IMR-90 (cell line): ENCODE measurements around the gene VASN. TPM values are rescaled to one million over a fixed set of nuclear protein-coding genes. Genes with fewer than 3 reads are reported as not detected.

Experiments
- ATAC-seq: fragments of 200-7000 bp; cut with Tn5 transposase; 2 replicates; pipeline ENCODE4 v1.9.1; 2020; ENCODE audit warnings: low read depth, mild to moderate bottlenecking, moderate library complexity
- BruUV-seq: library from RNA; stranded (reverse); fragments of 400-500 nt; replicated peaks from 2 replicates; lab custom pipeline; 2021; lab: Mats Ljungman, UMichigan
- CTCF ChIA-PET: fragments of 300-600 bp; formaldehyde crosslinking; extraction: SDS; loops from one replicate; lab custom pipeline; 2021; ENCODE audit warnings: antibody characterized with exemption; lab: Yijun Ruan, JAX
- POLR2A ChIA-PET: fragments of 300-600 bp; sonication (Branson Sonifier 250); formaldehyde crosslinking; loops from one replicate; lab custom pipeline; 2022; ENCODE audit warnings: antibody characterized with exemption; ENCODE audit not compliant: unreplicated experiment; lab: Charles Lee
- DNase-seq: peaks from one replicate; pipeline ENCODE4 v3.0.0; 2013
- H2AFZ ChIP-seq: replicated peaks from 2 replicates; pipeline ENCODE3; 2013; ENCODE audit warnings: low read length, mild to moderate bottlenecking; ENCODE audit not compliant: poor library complexity
- H2AK5ac ChIP-seq: 2 replicates; pipeline ENCODE4 v1.6.1; 2013; ENCODE audit warnings: low read depth, low read length, inconsistent platforms
- H2AK9ac ChIP-seq: replicated peaks from 2 replicates; pipeline ENCODE3; 2013; ENCODE audit warnings: mild to moderate bottlenecking, low read depth, low read length, moderate library complexity; ENCODE audit not compliant: poor library complexity
- H2BK120ac ChIP-seq: 2 replicates; pipeline ENCODE4 v1.6.1; 2013; ENCODE audit warnings: low read depth, low read length, inconsistent platforms
- H2BK15ac ChIP-seq: 3 replicates; pipeline ENCODE4 v1.6.1; 2013; ENCODE audit warnings: low read depth, low read length, inconsistent platforms
- H2BK20ac ChIP-seq: 2 replicates; pipeline ENCODE4 v1.6.1; 2013; ENCODE audit warnings: low read depth, mild to moderate bottlenecking, inconsistent platforms, low read length, moderate library complexity
- H2BK5ac ChIP-seq: 2 replicates; pipeline ENCODE4 v1.6.1; 2013; ENCODE audit warnings: mild to moderate bottlenecking, low read depth, low read length, inconsistent platforms; ENCODE audit not compliant: poor library complexity, severe bottlenecking
- H3K14ac ChIP-seq: replicated peaks from 2 replicates; pipeline ENCODE4 v1.6.1; 2013; ENCODE audit warnings: low read depth, low read length, inconsistent platforms
- H3K18ac ChIP-seq: 2 replicates; pipeline ENCODE4 v1.6.1; 2013; ENCODE audit warnings: low read depth, low read length, control low read depth
- H3K23ac ChIP-seq: 2 replicates; pipeline ENCODE4 v1.6.1; 2013; ENCODE audit warnings: low read depth, low read length, inconsistent platforms
- H3K27ac ChIP-seq: 2 replicates; pipeline ENCODE4 v1.5.1; 2013; ENCODE audit warnings: mild to moderate bottlenecking, control low read depth, low read length; ENCODE audit not compliant: insufficient read depth
- H3K27me3 ChIP-seq: 2 replicates; pipeline ENCODE4 v1.6.1; 2013; ENCODE audit warnings: low read length; ENCODE audit not compliant: control insufficient read depth, insufficient read depth
- H3K36me3 ChIP-seq: 2 replicates; pipeline ENCODE4 v1.6.1; 2013; ENCODE audit warnings: low read length, mixed read lengths; ENCODE audit not compliant: control insufficient read depth, insufficient read depth
- H3K4ac ChIP-seq: 2 replicates; pipeline ENCODE4 v1.6.1; 2013; ENCODE audit warnings: low read depth, low read length, inconsistent platforms
- H3K4me1 ChIP-seq: 2 replicates; pipeline ENCODE4 v1.6.1; 2013; ENCODE audit warnings: low read length, mixed read lengths; ENCODE audit not compliant: control insufficient read depth, insufficient read depth
- H3K4me2 ChIP-seq: 2 replicates; pipeline ENCODE4 v1.6.1; 2013; ENCODE audit warnings: low read depth, mild to moderate bottlenecking, control low read depth, low read length, moderate library complexity
- H3K4me3 ChIP-seq: 2 replicates; pipeline ENCODE4 v1.5.1; 2013; ENCODE audit warnings: low read depth, mild to moderate bottlenecking, control low read depth, low read length, moderate library complexity; ENCODE audit not compliant: insufficient read depth
- H3K56ac ChIP-seq: 2 replicates; pipeline ENCODE4 v1.6.1; 2013; ENCODE audit warnings: low read length, inconsistent platforms; ENCODE audit not compliant: insufficient read depth; ENCODE audit errors: extremely low read depth
- H3K79me1 ChIP-seq, 2 experiments: 2 replicates each; pipeline ENCODE4 v1.6.1; 2013; ENCODE audit warnings: low read length in 2 of 2, inconsistent platforms in 1 of 2, low read depth in 1 of 2
- H3K9ac ChIP-seq: 2 replicates; pipeline ENCODE4 v1.6.1; 2013; ENCODE audit warnings: low read depth, low read length, control low read depth
- H3K9me1 ChIP-seq: 2 replicates; pipeline ENCODE4 v1.6.1; 2013; ENCODE audit warnings: low read length, inconsistent platforms; ENCODE audit not compliant: insufficient read depth
- H3K9me3 ChIP-seq: 2 replicates; pipeline ENCODE4 v1.6.1; 2013; ENCODE audit warnings: low read length; ENCODE audit not compliant: control insufficient read depth, insufficient read depth
- H4K20me1 ChIP-seq: 2 replicates; pipeline ENCODE4 v1.6.1; 2013; ENCODE audit warnings: low read length, inconsistent platforms; ENCODE audit not compliant: insufficient read depth
- H4K5ac ChIP-seq: 2 replicates; pipeline ENCODE4 v1.6.1; 2013; ENCODE audit warnings: mild to moderate bottlenecking, low read depth, low read length, control low read depth
- H4K8ac ChIP-seq, 2 experiments: 2 replicates each; pipeline ENCODE4 v1.6.1; 2013; ENCODE audit warnings: low read depth in 2 of 2, low read length in 2 of 2, control low read depth in 1 of 2, inconsistent platforms in 1 of 2
- H4K91ac ChIP-seq: 2 replicates; pipeline ENCODE4 v1.6.1; 2013; ENCODE audit warnings: low read depth, low read length, inconsistent platforms; ENCODE audit not compliant: insufficient read depth
- BHLHE40 ChIP-seq: fragments of 150-350 bp; IDR thresholded peaks from 2 replicates; pipeline ENCODE4 v1.6.1; 2016; ENCODE audit warnings: mild to moderate bottlenecking, low read depth, low read length
- FOS ChIP-seq: fragments of 150-350 bp; IDR thresholded peaks from 2 replicates; pipeline ENCODE4 v1.6.1; 2016; ENCODE audit warnings: low read depth, low read length
- MAZ ChIP-seq: IDR thresholded peaks from 2 replicates; pipeline ENCODE4 v1.6.1; 2012; ENCODE audit warnings: low read depth, mild to moderate bottlenecking, low read length, improper control_type of control experiment, moderate library complexity, borderline replicate concordance
- MXI1 ChIP-seq: IDR thresholded peaks from 2 replicates; pipeline ENCODE4 v1.6.1; 2012; ENCODE audit warnings: low read depth, mild to moderate bottlenecking, low read length, moderate library complexity, borderline replicate concordance
- NFE2L2 ChIP-seq: fragments of 150-350 bp; IDR thresholded peaks from 2 replicates; pipeline ENCODE4 v1.6.1; 2016; ENCODE audit warnings: low read depth, mild to moderate bottlenecking, low read length
- POLR2A ChIP-seq: IDR thresholded peaks from 2 replicates; pipeline ENCODE4 v1.6.1; 2012; ENCODE audit warnings: mild to moderate bottlenecking, low read depth, low read length
- RAD21 ChIP-seq: IDR thresholded peaks from 2 replicates; pipeline ENCODE4 v1.6.1; 2012; ENCODE audit warnings: low read length, improper control_type of control experiment
- RCOR1 ChIP-seq: IDR thresholded peaks from 2 replicates; pipeline ENCODE4 v1.6.1; 2012; ENCODE audit warnings: mild to moderate bottlenecking, low read length, improper control_type of control experiment; ENCODE audit not compliant: insufficient replicate concordance
- RFX5 ChIP-seq: IDR thresholded peaks from 2 replicates; pipeline ENCODE4 v1.8.0; 2012; ENCODE audit warnings: low read depth, mild to moderate bottlenecking, low read length, moderate library complexity
- SMC3 ChIP-seq: fragments of 150-350 bp; IDR thresholded peaks from 2 replicates; pipeline ENCODE4 v1.6.1; 2016; ENCODE audit warnings: low read depth, mild to moderate bottlenecking, antibody characterized with exemption, low read length, moderate library complexity
- WGBS, 2 experiments: methylation state at CpG; one replicate each; pipeline versions ENCODE4 v1.1.5 to v1.1.7; 2013; ENCODE audit warnings: missing lambda C conversion rate in 2 of 2; ENCODE audit not compliant: insufficient read length in 1 of 2; ENCODE audit errors: extremely low coverage in 2 of 2; 5-methylcytosine and 5-hydroxymethylcytosine counted together
- dilution Hi-C: fragments of 300-500 bp; cut with HindIII; formaldehyde crosslinking; loops from one replicate; pipeline ENCODE4 v1.14.3; 2018; ENCODE audit warnings: low sequenced_read_pairs; ENCODE audit not compliant: unreplicated experiment
- in situ Hi-C: fragments of 300-500 bp; cut with MboI; formaldehyde crosslinking; loops from 3 replicates; pipeline ENCODE4 v1.14.3; 2019; ENCODE audit warnings: low sequenced_read_pairs, inconsistent platforms, mixed read lengths
- intact Hi-C: fragments of 100-400 bp; cut with micrococcal nuclease; formaldehyde crosslinking; loops from 2 replicates; pipeline ENCODE4 v1.10.0; 2022
- polyA plus RNA-seq, 3 experiments: library from polyadenylated mRNA; depleted of rRNA; stranded (reverse); fragments of >200 nt; gene quantifications; 2 replicates each; pipeline ENCODE4 v1.2.3, GENCODE V29; 2012; ENCODE audit warnings: low replicate concordance in 1 of 3
- total RNA-seq: library from RNA; depleted of rRNA; stranded (reverse); fragments of >200 nt; gene quantifications from 2 replicates; pipeline ENCODE4 v1.2.3, GENCODE V29; 2012
- TF ChIP-seq, protein P1 (sequence below): conservative IDR thresholded peaks from 2 replicates; pipeline ENCODE4 v1.5.1; 2012; ENCODE audit warnings: mild to moderate bottlenecking, low read depth, low read length, improper control_type of control experiment
- TF ChIP-seq, protein P2 (sequence below): fragments of 150-350 bp; IDR thresholded peaks from 2 replicates; pipeline ENCODE4 v1.6.1; 2016; ENCODE audit warnings: low read depth, mild to moderate bottlenecking, low read length, moderate library complexity, borderline replicate concordance
- TF ChIP-seq, protein P3 (sequence below): fragments of 150-350 bp; IDR thresholded peaks from 2 replicates; pipeline ENCODE4 v1.6.1; 2017; ENCODE audit warnings: mild to moderate bottlenecking, antibody characterized with exemption, low read length, low read depth

The VASN gene
- total and polyA plus RNA-seq, 2 of the 4 experiments (the other 2 are of a cell fraction): 9.3 to 87.2 TPM

DNA sequence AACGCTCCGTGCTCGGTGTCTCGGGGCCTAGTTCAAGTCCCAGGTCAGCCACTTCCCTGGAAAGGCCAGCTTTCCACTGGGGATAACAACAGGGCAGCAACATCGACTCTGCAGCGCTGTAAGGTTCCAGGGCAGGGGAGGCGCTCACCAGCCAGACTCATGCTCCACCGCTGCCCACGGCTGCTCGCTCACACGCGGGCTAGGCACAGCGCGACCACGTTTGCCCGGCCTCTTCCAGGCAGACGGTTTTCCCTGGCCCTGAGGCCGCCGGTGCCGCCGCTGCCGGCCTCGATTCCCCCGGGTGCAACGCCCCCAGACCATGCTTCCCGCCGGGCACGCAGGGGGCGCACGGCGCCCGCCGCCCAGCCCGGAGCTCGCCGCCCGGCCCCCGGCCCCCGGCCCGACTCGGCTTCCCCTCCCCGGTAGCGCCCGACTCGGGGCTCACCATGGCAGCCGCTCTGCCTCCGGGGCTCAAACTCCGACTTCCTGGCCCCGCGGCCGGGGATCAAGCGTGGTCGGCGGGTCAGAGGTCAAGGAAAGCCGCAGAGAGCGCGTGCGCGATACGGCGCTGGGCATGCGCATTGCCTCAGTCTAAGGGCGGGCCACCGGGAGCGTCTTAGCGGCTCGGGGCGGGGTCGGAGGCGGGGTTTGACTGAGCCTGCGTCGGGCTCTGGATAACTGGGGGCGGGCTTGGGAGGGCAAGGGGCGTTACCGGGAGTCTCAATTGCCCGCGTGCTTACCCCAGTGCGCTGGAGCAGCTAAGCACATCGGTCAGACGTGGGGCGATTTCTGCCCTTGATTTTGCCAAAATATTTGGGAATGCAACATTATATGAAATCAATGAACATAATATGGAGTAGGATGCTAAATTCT, 20.6 kb upstream of the VASN start, which contains the start of gene PAM16:
PAM16 (minus strand) TSS at position 535 of the 873 bp plus-strand sequence; CDS start at position 448, 87 bp downstream.
- H3K14ac ChIP-seq: peak within 1 kb of the TSS; percentile 93
- dilution Hi-C loops: no loop called here
- intact Hi-C loops: loop anchor here (2.0 kb wide), 2 partner anchors 36 to 44 kb away; no protein-coding TSS in a partner anchor
- H4K8ac ChIP-seq: peak within 1 kb of the TSS; percentile 36 to 82
- peak within 1 kb of the TSS; percentile 53; the same call in 1 of the 3 replicates for H2BK15ac ChIP-seq
- peak within 1 kb of the TSS; percentile 53; the same call in 1 of the 2 replicates for H4K91ac ChIP-seq
- H4K5ac ChIP-seq: peak within 1 kb of the TSS; percentile 33; the same call in 1 of the 2 replicates
- H3K9ac ChIP-seq: peak within 1 kb of the TSS; percentile 98
- H3K9me3 ChIP-seq: no peaks in the 10 kb centered on the region
- H3K79me1 ChIP-seq: peaks cover 19 to 44% of the 10 kb centered on the region in 2 experiments
- H2AFZ ChIP-seq: peak within 1 kb of the TSS; percentile 92
- peak within 1 kb of the TSS; percentile 67 for H3K56ac ChIP-seq
- H4K20me1 ChIP-seq: peaks cover 34% of the 10 kb centered on the region
- no peak within 1 kb of the TSS for H2BK20ac ChIP-seq
- H3K4me3 ChIP-seq: peak within 1 kb of the TSS; percentile 86
- peak within 1 kb of the TSS; percentile 99 for H2AK5ac ChIP-seq
- H3K4me2 ChIP-seq: peak within 1 kb of the TSS; percentile 99
- H3K27me3 ChIP-seq: no peaks in the 10 kb centered on the region
- POLR2A ChIA-PET: no interaction called here
- peaks cover 5% of the 10 kb centered on the region for H3K4me1 ChIP-seq
- BruUV-seq: no TSS peak
- in situ Hi-C loops: no loop called here
- peak; percentile 91 for DNase-seq
- CTCF ChIA-PET: interaction anchor here (2.6 kb wide), 1 partner anchor 51 kb away, joined by 12 read pairs; no protein-coding TSS in a partner anchor
- H2AK9ac ChIP-seq: peak within 1 kb of the TSS; percentile 90
- peak within 1 kb of the TSS; percentile 39 for H3K18ac ChIP-seq
- H3K9me1 ChIP-seq: 0 out of 2 replicates have a peak, but pooled peaks cover 8% of the 10 kb centered on the region
- peak within 1 kb of the TSS; percentile 98 for H3K23ac ChIP-seq
- peak within 1 kb of the TSS; percentile 56 for H2BK5ac ChIP-seq
- ATAC-seq: peak; percentile 96
- WGBS, 2 experiments: 0% methylated on average over 58 of the region's 81 CpGs; no CpG with 5 or more reads in 1 of the 2 experiments
- H3K4ac ChIP-seq: peak within 1 kb of the TSS; percentile 89
- no peaks in the 10 kb centered on the region; the same call in 1 of the 2 replicates for H3K36me3 ChIP-seq
- peak within 1 kb of the TSS; percentile 0; the same call in 1 of the 2 replicates for H2BK120ac ChIP-seq
- peak within 1 kb of the TSS; percentile 82 for H3K27ac ChIP-seq
- TF ChIP-seq BHLHE40 (no peak), POLR2A (peak; percentile 30; the same call in 1 of the 2 replicates), MXI1 (peak; percentile 86), RCOR1 (no peak), FOS (no peak), NFE2L2 (no peak), SMC3 (no peak), MAZ (peak; percentile 58; the same call in 1 of the 2 replicates), RFX5 (no peak), RAD21 (no peak)
- TF ChIP-seq, protein P1, sequence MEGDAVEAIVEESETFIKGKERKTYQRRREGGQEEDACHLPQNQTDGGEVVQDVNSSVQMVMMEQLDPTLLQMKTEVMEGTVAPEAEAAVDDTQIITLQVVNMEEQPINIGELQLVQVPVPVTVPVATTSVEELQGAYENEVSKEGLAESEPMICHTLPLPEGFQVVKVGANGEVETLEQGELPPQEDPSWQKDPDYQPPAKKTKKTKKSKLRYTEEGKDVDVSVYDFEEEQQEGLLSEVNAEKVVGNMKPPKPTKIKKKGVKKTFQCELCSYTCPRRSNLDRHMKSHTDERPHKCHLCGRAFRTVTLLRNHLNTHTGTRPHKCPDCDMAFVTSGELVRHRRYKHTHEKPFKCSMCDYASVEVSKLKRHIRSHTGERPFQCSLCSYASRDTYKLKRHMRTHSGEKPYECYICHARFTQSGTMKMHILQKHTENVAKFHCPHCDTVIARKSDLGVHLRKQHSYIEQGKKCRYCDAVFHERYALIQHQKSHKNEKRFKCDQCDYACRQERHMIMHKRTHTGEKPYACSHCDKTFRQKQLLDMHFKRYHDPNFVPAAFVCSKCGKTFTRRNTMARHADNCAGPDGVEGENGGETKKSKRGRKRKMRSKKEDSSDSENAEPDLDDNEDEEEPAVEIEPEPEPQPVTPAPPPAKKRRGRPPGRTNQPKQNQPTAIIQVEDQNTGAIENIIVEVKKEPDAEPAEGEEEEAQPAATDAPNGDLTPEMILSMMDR: no peak
- TF ChIP-seq, protein P2, sequence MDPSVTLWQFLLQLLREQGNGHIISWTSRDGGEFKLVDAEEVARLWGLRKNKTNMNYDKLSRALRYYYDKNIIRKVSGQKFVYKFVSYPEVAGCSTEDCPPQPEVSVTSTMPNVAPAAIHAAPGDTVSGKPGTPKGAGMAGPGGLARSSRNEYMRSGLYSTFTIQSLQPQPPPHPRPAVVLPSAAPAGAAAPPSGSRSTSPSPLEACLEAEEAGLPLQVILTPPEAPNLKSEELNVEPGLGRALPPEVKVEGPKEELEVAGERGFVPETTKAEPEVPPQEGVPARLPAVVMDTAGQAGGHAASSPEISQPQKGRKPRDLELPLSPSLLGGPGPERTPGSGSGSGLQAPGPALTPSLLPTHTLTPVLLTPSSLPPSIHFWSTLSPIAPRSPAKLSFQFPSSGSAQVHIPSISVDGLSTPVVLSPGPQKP: no peak
- TF ChIP-seq, protein P3, sequence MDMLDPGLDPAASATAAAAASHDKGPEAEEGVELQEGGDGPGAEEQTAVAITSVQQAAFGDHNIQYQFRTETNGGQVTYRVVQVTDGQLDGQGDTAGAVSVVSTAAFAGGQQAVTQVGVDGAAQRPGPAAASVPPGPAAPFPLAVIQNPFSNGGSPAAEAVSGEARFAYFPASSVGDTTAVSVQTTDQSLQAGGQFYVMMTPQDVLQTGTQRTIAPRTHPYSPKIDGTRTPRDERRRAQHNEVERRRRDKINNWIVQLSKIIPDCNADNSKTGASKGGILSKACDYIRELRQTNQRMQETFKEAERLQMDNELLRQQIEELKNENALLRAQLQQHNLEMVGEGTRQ: no peak
